Heart left ventricle (tissue), 11 donors: ENCODE measurements around the gene PDCD1. TPM values are rescaled to one million over a fixed set of nuclear protein-coding genes. Genes with fewer than 3 reads are reported as not detected.

Experiments used
- polyA plus RNA-seq, 2 donors: library from polyadenylated mRNA; stranded (reverse); fragments of 200-250 nt; gene quantifications; one replicate each; pipeline ENCODE4 v1.2.3, GENCODE V29; 2013
- total RNA-seq, 9 donors: library from RNA; depleted of rRNA in 2 of 9; stranded (reverse); fragments of >200 nt in 2 of 9; fragmentation: NEBNext Ultra II Directional in 3 of 9; extraction: Animal tissue kit (Norgen Biotek cat#: 25700) in 3 of 9; gene quantifications; one replicate each; pipeline versions ENCODE4 v1.1.0 to v1.2.4, GENCODE V29; 2016 to 2023
- donor health status: ischemic (EF 13 %, LVEDD 7.1; RV severe dilation, severe dysfunction).
- donor health status: healthy with polysubstance abuse.
- donor health status: DM: no; HTN: yes; CAD: no.
- donor health status: DM: no; HTN: no; CAD: no.
- donor health status: ischemic (EF 25% LVEDD 5.7; RV mildly dilated, moderate dysfunction).
- donor health status: healthy.
- donor health status: DM: yes; HTN: yes; CAD: no.
- donor health status: PGD.
- donor health status: nonischemic (EF 23%, LVEDD 6.1; RV moderate dilation, normal function).

Gene PDCD1
- total and polyA plus RNA-seq, 11 donors: 0.27 to 7.6 (median 1.4) TPM

Other genes starting within 250 kb of the PDCD1 start
- 100 to 1,000 TPM in 1 of 9 donors, 10 to 100 TPM in 8; 61.7 to 106 (median 74.2) TPM for gene THAP4, start 221.7 kb downstream of the PDCD1 start, total RNA-seq
- gene THAP4, start 221.7 kb downstream of the PDCD1 start, polyA plus RNA-seq: 100 to 1,000 TPM in 1 of 2 donors, 10 to 100 TPM in 1; 81.5 to 110 TPM
- gene ATG4B, start 221.2 kb downstream of the PDCD1 start, total RNA-seq: 10 to 100 TPM; 37.8 to 67.9 (median 48.3) TPM
- gene ATG4B, start 221.2 kb downstream of the PDCD1 start, polyA plus RNA-seq: 10 to 100 TPM; 35.9 to 75.1 TPM
- 10 to 100 TPM in 2 of 9 donors, 1 to 10 TPM in 7; 7.5 to 21.0 (median 8.5) TPM for gene DTYMK, start 172.1 kb downstream of the PDCD1 start, total RNA-seq
- gene DTYMK, start 172.1 kb downstream of the PDCD1 start, polyA plus RNA-seq: 10 to 100 TPM in 1 of 2 donors, 1 to 10 TPM in 1; 9.7 to 19.6 TPM
- 10 to 100 TPM; 11.8 to 29.3 (median 18.2) TPM for gene ING5, start 156.9 kb downstream of the PDCD1 start, total RNA-seq
- 10 to 100 TPM; 18.0 to 27.5 TPM for gene ING5, start 156.9 kb downstream of the PDCD1 start, polyA plus RNA-seq
- 10 to 100 TPM in 8 of 9 donors, 1 to 10 TPM in 1; 9.2 to 24.1 (median 20.9) TPM for gene D2HGDH, start 124.3 kb downstream of the PDCD1 start, total RNA-seq
- 10 to 100 TPM in 1 of 2 donors, 1 to 10 TPM in 1; 7.6 to 19.8 TPM for gene D2HGDH, start 124.3 kb downstream of the PDCD1 start, polyA plus RNA-seq
- 1 to 10 TPM in 1 of 9 donors, under 1 TPM in 1, not detected in 7; 0.21 to 1.7 TPM for gene GAL3ST2, start 82.1 kb downstream of the PDCD1 start, total RNA-seq
- gene GAL3ST2, start 82.1 kb downstream of the PDCD1 start, polyA plus RNA-seq: not detected
- 1 to 10 TPM in 1 of 9 donors, under 1 TPM in 4, not detected in 4; 0.21 to 1.4 (median 0.45) TPM for gene NEU4, start 49.7 kb downstream of the PDCD1 start, total RNA-seq
- under 1 TPM; 0.07 to 0.50 TPM for gene NEU4, start 49.7 kb downstream of the PDCD1 start, polyA plus RNA-seq
- not detected for gene RTP5, start 10.8 kb upstream of the PDCD1 start, total RNA-seq
- not detected for gene RTP5, start 10.8 kb upstream of the PDCD1 start, polyA plus RNA-seq